PFSK-1 (cell line): Measurements from ENCODE around the gene KSR1.

Experiments
- FOXP2 ChIP-seq: optimal IDR thresholded peaks from 2 replicates; pipeline ENCODE3; 2011; ENCODE audit warnings: borderline replicate concordance, control low read depth, inconsistent platforms; ENCODE audit not compliant: insufficient read depth; ENCODE audit errors: extremely low read length, extremely low read depth
- POLR2AphosphoS5 ChIP-seq: IDR thresholded peaks from 2 replicates; pipeline ENCODE4 v1.6.1; 2012; ENCODE audit warnings: low read depth, mild to moderate bottlenecking, control low read depth, low read length, moderate library complexity
- SIN3A ChIP-seq: IDR thresholded peaks from 2 replicates; pipeline ENCODE4 v1.6.1; 2012; ENCODE audit warnings: mild to moderate bottlenecking, low read length, moderate library complexity, borderline replicate concordance; ENCODE audit not compliant: insufficient read depth
- TAF1 ChIP-seq: IDR thresholded peaks from 2 replicates; pipeline ENCODE4 v1.6.1; 2012; ENCODE audit warnings: low read length, control low read depth, borderline replicate concordance; ENCODE audit not compliant: insufficient read depth
- TF ChIP-seq, protein P1 (sequence below), 2 experiments: IDR thresholded peaks; 2 replicates each; pipeline versions ENCODE4 v1.6.1 to v1.8.0; 2011 to 2012; ENCODE audit warnings: low read depth in 2 of 2, low read length in 2 of 2, control low read depth in 1 of 2, inconsistent platforms in 1 of 2, mild to moderate bottlenecking in 1 of 2, moderate library complexity in 1 of 2; ENCODE audit not compliant: insufficient read depth in 1 of 2

KSR1 gene

GRCh38 chr17:27523712-27524111 is 67.5 kb downstream of the KSR1 start:
- no peak for TF ChIP-seq POLR2AphosphoS5
- no peak for TF ChIP-seq TAF1
- no peak for TF ChIP-seq SIN3A
- no peak for TF ChIP-seq FOXP2

DNA sequence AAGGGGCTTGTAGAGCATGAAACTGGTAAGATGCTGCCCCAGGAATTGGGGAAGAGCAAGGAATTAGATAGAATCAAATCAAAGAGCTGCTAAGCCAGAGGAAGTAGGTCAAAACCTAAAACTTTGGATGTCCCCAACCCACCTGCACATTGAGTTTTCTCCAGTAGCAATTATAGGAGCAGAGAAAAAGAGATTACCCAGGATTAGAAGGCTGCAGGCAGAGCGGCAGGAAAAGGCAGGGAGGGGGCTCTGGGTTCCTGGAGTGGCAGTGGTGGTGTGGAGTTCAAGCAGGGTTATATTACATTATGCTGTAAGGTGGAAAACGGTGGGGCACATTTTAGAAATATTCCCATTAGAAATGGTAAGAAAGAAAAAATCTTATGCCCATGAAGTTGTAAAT is 68.3 kb downstream of the KSR1 start:
- TF ChIP-seq, protein P1, sequence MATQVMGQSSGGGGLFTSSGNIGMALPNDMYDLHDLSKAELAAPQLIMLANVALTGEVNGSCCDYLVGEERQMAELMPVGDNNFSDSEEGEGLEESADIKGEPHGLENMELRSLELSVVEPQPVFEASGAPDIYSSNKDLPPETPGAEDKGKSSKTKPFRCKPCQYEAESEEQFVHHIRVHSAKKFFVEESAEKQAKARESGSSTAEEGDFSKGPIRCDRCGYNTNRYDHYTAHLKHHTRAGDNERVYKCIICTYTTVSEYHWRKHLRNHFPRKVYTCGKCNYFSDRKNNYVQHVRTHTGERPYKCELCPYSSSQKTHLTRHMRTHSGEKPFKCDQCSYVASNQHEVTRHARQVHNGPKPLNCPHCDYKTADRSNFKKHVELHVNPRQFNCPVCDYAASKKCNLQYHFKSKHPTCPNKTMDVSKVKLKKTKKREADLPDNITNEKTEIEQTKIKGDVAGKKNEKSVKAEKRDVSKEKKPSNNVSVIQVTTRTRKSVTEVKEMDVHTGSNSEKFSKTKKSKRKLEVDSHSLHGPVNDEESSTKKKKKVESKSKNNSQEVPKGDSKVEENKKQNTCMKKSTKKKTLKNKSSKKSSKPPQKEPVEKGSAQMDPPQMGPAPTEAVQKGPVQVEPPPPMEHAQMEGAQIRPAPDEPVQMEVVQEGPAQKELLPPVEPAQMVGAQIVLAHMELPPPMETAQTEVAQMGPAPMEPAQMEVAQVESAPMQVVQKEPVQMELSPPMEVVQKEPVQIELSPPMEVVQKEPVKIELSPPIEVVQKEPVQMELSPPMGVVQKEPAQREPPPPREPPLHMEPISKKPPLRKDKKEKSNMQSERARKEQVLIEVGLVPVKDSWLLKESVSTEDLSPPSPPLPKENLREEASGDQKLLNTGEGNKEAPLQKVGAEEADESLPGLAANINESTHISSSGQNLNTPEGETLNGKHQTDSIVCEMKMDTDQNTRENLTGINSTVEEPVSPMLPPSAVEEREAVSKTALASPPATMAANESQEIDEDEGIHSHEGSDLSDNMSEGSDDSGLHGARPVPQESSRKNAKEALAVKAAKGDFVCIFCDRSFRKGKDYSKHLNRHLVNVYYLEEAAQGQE (IDR thresholded peaks at IDR 0.05; ENCODE audit: insufficient read depth in 1 of 2, low read depth in 2 of 2, low read length in 2 of 2) = no peak
- TF ChIP-seq FOXP2 (no peak), TAF1 (no peak), SIN3A (no peak), POLR2AphosphoS5 (no peak)

- TF ChIP-seq SIN3A (no peak), TAF1 (no peak), POLR2AphosphoS5 (no peak), FOXP2 (no peak)
- TF ChIP-seq, protein P1 (IDR thresholded peaks at IDR 0.05; ENCODE audit: insufficient read depth in 1 of 2, low read depth in 2 of 2, low read length in 2 of 2) = no peak
These were observed 69.1 kb downstream of the KSR1 start for GRCh38 chr17:27525316-27525715.

GRCh38 chr17:27525836-27526603 is 69.8 kb downstream of the KSR1 start:
- no peak for TF ChIP-seq SIN3A
- no peak for TF ChIP-seq TAF1

DNA sequence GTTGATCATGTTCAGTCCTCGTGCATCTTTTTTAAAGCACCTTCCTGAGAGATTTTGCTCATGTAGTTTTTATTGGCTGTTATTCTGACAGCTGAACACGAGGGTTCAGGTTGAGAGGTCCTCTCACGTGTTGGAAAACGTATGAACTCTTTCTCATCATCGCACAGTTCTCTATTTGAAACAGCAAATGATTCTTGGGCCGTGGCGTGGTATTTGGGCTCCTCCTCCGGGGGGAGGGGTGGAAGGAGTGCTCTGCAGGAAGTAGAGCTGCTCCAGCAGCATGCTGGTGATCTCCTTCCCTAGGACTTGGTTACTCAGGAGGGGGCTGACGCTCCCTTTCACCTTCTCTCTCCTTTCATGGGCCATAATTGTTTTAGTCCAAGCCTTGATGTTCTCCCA is 70.4 kb downstream of the KSR1 start:
- TF ChIP-seq SIN3A (no peak), POLR2AphosphoS5 (no peak), FOXP2 (no peak), TAF1 (no peak)
- TF ChIP-seq, protein P1 (IDR thresholded peaks at IDR 0.05; ENCODE audit: insufficient read depth in 1 of 2, low read depth in 2 of 2, low read length in 2 of 2) = no peak

DNA sequence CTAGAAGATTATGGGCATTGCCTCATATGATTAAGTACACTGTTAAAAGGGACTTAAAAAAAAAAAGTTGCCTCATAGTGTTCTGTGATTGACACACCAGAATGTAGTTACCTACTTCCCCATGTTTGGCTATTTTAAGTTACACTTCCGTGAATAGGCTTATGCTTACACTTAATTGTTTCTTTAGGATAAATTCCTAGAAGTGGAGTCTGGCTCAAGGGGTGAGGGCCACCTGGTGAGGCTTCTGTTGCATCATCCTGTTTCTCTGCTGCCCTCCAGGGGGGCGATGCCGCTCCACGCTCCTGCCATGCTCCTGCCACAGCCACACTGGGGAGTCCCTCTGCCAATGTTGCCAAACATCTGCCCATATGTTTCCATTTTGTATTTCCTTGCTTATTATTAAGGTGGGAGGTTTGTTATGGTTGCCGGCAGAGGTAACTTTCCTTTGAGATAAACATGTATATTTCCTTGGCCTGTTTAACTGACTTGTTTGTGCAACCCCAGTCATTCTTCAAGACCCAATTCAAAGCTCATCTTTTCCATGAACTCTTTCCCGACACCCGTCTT is 73.1 kb downstream of the KSR1 start:
- no peak for TF ChIP-seq FOXP2
